ENCODE results near the gene NUP214.

GRCh38 chr9:131177898-131178297 lies 52.5 kb downstream of the NUP214 start:
- no peak for TF ChIP-seq POLR2A (IDR thresholded peaks at IDR 0.05)
- no peak for TF ChIP-seq CTCF (IDR thresholded peaks at IDR 0.05)
